ENCODE results near the gene AGBL4.
A peak's percentile ranks its signal among the peaks of the same experiment; 100 is the strongest.

DNA sequence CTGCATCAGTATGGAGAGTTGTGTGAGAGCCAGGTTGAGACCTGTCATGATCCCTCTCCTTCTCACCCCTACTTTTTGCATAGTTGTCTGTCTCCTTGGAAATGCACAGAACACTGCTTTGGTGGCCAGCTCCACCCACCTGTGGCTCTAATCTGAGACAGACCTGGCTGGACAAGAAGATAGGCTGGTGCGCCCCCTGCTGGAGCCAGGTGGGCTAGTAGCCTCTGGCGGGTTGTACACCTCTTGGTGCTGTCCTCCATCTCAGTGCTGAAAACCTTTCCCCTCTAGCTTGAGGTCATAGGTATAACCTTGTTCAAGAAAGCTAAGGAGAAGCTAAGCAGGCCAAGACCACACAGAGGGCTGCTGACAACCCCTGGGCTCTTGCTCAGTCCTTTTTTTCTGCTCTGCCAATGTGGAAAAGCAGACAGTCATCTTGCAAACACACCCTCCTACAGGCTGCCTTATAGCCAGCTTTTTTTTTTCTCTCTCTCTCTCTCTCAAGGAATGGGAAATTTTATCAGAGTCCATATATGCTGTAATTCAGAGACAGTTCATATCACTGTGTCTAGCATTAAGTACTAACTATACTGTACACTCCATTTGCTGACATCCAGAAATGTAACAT is 1492.9 kb downstream of the AGBL4 start:
- TF ChIP-seq TAF1 (IDR thresholded peaks at IDR 0.05; ENCODE audit: borderline replicate concordance, insufficient read depth, low read length) (no peak), POLR2AphosphoS5 (IDR thresholded peaks at IDR 0.05; ENCODE audit: low read depth, low read length) (no peak), SIN3A (IDR thresholded peaks at IDR 0.05; ENCODE audit: borderline replicate concordance, insufficient read depth, low read length) (peak; percentile 43; the same call in 1 of the 2 replicates)
